Measurements from ENCODE around the gene ASCL4.

The ASCL4 gene

GRCh38 chr12:107778383-107779025 lies 4.0 kb downstream of the ASCL4 start:
- no peak for DNase-seq (ENCODE audit: low read depth)

GRCh38 chr12:107779077-107779831 lies 4.8 kb downstream of the ASCL4 start:
- DNase-seq (ENCODE audit: low read depth): no peak

- no peak for DNase-seq (ENCODE audit: low read depth)
These were observed 5.8 kb downstream of the ASCL4 start for GRCh38 chr12:107780298-107780697.

DNA sequence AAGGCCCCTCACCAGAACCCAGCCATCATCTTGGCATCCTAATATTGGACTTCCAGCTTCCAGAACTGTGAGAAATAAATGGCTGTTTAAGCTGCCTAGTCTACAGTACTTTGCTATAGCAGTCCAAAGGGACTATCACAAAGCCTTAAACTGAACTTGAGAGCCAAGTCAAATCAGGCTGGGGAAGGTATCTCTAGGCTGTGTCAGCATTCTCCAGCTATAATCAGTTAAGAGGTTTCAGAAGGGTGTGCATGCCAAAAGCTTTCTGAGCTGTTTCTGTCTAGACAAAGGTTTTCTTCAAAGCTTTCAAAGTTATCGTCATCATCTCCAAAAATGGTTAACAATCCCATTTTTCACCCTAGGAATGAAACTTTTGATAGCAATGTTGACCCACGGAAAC lies 7.6 kb downstream of the ASCL4 start:
- DNase-seq (ENCODE audit: low read depth): no peak

- no peak for DNase-seq (ENCODE audit: low read depth)
These were observed 9.2 kb downstream of the ASCL4 start for GRCh38 chr12:107783406-107784376.

- no peak for DNase-seq (ENCODE audit: low read depth)
These were observed 13.8 kb downstream of the ASCL4 start for GRCh38 chr12:107788281-107788680.

DNA sequence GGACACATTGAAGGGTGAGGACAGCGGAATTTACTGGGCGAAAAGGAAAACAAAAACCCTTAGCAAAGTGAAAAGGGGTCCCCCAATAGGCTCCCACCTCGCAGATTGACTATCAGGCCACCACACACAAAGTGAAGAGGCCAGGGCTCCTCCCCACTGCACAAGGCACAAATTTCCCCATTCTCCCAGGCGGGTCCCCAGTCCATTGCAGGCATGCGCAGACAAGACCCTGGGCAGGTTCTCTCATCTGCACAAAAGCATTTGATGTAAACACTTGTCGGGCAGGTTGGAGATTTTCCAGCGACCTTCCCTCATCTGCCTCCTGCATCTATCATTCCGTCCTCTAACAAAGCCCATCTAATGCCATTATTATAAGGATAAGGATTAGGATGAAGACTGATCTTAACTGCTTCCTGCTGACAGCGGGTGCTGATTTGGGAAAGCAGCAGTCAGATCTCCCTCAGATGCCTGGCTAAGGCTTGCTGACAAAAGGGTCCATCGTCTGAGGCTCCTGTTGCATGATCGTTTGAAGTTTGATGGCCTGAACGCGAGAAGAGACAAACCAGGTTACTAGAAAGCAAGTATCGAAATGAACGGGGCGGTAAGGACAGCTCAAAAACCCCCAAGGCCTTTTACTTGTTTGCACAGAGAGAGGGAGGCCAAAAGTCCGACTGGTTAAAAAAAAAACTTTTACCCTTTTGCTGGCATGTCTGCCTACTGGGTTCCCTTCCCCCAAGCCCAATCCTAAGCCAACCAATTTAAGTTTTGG lies 14.4 kb downstream of the ASCL4 start:
- no peak for DNase-seq (ENCODE audit: low read depth)

DNA sequence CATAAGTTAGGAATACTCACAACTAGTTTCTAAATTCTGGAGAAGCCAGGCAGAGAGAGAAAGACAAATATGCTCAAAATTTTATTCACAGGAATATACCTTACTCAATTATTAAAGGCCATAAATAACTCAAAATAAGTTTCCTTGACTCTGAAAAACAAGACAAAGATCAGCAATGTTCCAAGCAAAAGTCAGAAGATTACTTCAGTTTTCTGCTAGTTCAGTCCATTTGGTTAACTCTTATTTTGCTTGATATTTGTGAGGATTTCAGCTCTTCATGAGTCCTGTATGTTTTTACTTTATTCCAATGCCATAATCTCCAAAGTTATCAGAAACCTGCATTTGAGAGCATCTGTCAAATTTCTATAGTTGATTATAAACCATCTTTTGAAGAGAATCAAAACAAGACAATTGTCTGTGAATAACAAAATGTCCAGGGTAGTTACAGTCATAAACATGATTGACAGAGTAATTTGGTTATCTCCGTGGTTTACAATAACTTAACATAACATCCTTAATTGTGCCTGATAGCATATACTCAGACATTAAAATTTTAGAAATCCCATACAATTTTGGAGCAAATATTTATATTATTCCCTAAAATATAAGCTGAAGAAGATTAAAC lies 17.1 kb downstream of the ASCL4 start:
- DNase-seq (ENCODE audit: low read depth): no peak

DNA sequence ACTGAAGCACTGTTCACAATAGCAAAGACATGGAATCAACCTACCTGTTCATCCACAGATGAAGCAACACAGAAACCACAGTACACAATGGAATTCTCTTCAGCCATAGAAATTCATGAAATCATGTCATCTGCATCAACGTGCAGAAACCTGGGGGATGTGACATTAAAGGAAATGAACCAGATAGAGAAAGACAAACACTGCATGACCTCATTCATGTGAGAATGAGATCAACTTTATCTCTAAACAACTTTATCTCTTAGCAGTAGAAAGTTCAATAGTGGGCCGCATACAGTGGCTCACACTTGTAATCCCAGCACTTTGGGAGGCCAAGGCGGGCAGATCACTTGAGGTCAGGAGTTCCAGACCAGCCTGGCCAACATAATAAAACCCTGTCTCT lies 19.9 kb downstream of the ASCL4 start:
- no peak for DNase-seq (ENCODE audit: low read depth)

GRCh38 chr12:107798580-107798979 lies 24.1 kb downstream of the ASCL4 start:
- DNase-seq (ENCODE audit: low read depth): no peak

DNA sequence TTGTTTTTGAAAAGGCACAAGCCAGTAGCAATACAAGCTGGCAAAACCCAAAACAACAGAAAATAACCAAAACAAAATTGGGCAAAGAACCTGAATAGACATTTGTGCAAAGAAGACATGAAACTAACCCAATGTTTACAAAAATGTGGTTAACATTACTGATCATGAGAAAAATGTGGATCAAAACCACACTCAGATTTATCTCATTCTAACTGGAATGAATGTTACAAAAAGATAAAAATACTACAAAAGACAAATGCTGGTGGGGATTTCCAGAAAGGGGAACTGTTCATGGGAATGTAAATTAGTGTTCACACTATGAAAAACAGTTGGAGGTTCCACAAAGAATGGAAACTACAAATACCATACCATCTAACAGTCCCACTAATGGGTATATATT lies 26.6 kb downstream of the ASCL4 start:
- DNase-seq (ENCODE audit: low read depth): peak; percentile 26

GRCh38 chr12:107803092-107803491 lies 28.6 kb downstream of the ASCL4 start:
- DNase-seq (ENCODE audit: low read depth): no peak

DNA sequence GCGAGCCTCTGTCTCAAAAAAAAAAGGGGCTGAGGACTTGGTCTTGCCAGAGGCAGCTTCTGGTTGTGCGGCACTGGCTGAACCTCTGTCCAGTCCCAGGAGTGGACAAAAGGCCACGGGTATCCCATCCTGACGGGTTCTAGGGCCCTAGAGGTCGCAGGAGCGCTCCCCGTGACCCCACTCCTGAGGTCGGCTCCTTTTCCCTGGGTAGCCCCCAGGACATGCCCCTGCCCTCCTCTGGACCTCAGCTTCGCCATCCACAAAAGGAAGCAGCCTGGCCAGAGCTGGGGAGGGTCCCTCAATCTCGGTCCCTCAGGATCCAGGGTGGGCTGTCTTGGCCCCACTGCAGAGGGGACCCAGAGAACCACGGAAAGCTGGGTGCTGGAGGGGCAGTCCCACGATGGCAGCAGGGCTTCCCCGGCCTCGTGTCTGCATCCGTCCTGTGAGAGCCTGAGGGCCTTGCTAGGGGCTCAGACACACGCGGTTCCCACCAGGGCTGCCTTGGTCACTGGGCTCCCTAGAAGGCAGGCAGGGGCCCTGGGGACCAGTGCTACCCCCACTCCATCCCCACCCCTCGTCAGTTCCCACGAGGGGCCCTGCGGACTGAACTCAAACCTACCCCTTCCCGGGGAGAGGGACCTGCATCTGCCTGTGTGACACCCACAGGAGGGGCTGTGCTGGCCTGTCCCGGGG lies 31.1 kb downstream of the ASCL4 start:
- DNase-seq (ENCODE audit: low read depth): no peak

GRCh38 chr12:107807471-107808150 lies 33.1 kb downstream of the ASCL4 start:
- no peak for DNase-seq (ENCODE audit: low read depth)

DNA sequence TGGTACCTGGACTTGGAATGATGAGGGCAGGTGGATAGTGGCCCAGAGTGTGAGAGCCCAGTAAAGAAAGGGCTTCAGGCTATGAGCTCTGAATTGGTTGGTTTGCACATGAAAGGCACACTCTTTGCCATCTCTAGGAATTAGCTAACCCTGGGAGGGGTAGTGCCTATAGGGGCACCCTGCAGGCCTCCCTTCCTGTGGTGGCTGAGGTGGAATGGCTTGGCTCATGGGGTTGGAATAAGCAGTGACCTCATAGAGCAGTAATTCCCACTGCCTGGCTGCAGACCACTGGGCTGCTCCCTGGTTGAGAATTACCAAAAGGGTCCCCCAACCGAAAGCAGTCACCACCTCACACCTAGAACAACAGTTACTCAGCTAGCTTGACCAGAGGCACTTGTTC lies 42.7 kb downstream of the ASCL4 start:
- DNase-seq (ENCODE audit: low read depth): no peak

DNA sequence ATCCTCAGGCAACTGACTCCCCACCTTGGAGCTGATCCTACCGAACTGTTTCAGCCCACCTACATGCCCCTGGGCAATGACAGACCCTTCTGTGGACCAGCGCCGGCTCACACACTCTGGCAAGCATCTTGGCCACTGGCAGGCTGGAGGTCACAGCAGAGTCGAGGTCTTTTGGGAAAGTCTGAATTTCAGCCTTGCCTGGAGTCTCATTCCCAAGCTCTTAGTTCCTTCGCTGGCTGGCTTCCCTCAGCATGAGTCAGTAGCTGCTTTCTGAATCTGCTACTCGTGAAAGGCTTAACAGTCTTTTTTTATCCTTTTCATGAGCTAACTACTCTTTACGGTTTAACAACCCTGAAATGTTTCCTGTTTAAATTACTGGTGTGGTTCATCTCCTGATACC lies 44.5 kb downstream of the ASCL4 start:
- peak; percentile 75 for DNase-seq (ENCODE audit: low read depth)

DNA sequence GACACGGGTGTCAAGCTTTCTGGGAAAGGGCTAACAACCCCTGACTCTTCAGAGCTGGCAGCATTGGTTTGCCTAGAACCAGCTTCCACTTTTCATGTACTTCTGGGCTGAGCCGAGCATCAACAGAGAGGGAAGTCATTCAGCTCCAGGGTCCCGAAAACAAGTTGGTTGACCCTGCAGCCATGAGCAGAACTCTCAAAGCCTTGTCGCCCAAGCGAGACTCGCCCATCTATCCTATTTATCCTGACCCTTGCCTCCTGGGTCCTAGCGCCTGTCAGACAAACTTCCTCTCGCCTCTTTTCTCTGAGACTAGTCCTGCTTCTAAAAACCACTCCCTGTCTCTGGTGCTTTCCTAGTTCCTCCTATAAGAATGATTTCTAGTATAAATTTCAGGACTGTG lies 47.9 kb downstream of the ASCL4 start:
- no peak for DNase-seq (ENCODE audit: low read depth)
